ENCODE measurements around the gene CNTFR. TPM values are rescaled to one million over a fixed set of nuclear protein-coding genes. Genes with fewer than 3 reads are reported as not detected.

CNTFR gene
- total and polyA plus RNA-seq, 12 donors: 1.1 to 15.2 (median 3.8) TPM

- intact Hi-C loops (cut with DNase I): no loop called here
- DNase-seq: peak in 1 of 7 donors; percentile 2
- no peaks in the 10 kb centered on the region for H3K4me1 ChIP-seq (replicated peaks in 1 of 2)
- no peak overlapping the region for H3K27ac ChIP-seq
- WGBS, 4 donors: 82 to 85% (median 83%) methylated on average over 3 of the region's 3 CpGs
- TF ChIP-seq POLR2A (IDR thresholded peaks at IDR 0.05): no peak
- no peaks in the 10 kb centered on the region for H3K27me3 ChIP-seq
- H3K9me3 ChIP-seq (replicated peaks in 1 of 3): no peaks in the 10 kb centered on the region
- no peak overlapping the region for H3K4me3 ChIP-seq
- H3K36me3 ChIP-seq (replicated peaks in 1 of 2): no peaks in the 10 kb centered on the region
Observed at GRCh38 chr9:34524349-34524748, 65.2 kb downstream of the CNTFR start.

GRCh38 chr9:34522971-34523797 lies 66.3 kb downstream of the CNTFR start, which contains the start of gene ENHO:
TSS of gene ENHO (minus strand) at chr9:34522990. CDS start at chr9:34521695, 1,295 bp downstream.
- Histone ChIP-seq H3K4me1 (replicated peaks in 1 of 2) (no peaks in the 10 kb centered on the region), H3K27ac (no peak within 1 kb of the TSS), H3K9me3 (replicated peaks in 1 of 3) (no peaks in the 10 kb centered on the region), H3K36me3 (replicated peaks in 1 of 2) (no peaks in the 10 kb centered on the region), H3K4me3 (peak within 1 kb of the TSS in 1 of 4 donors; percentile 52), H3K27me3 (no peaks in the 10 kb centered on the region)
- TF ChIP-seq POLR2A (IDR thresholded peaks at IDR 0.05) (no peak), CTCF (IDR thresholded peaks at IDR 0.05) (peak in 2 of 6 experiments; percentile 3 to 11)
- intact Hi-C loops (cut with DNase I): no loop called here
- DNase-seq: peak; percentile 85 to 94 (median 89)
- WGBS, 4 donors: 5 to 26% (median 6%) methylated on average over 7 to 63 of the region's 63 CpGs

- TF ChIP-seq POLR2A (IDR thresholded peaks at IDR 0.05): no peak
- no peak for TF ChIP-seq CTCF (IDR thresholded peaks at IDR 0.05)
- DNase-seq: peak in 2 of 7 donors; percentile 35 to 58
- intact Hi-C loops (cut with DNase I): no loop called here
- no peaks in the 10 kb centered on the region for H3K9me3 ChIP-seq (replicated peaks in 1 of 3)
- no peak overlapping the region for H3K27ac ChIP-seq
- no peaks in the 10 kb centered on the region for H3K27me3 ChIP-seq
- H3K36me3 ChIP-seq (replicated peaks in 1 of 2): no peaks in the 10 kb centered on the region
- whole genome bisulfite sequencing, 4 donors: 15 to 25% (median 20%) methylated on average over 11 to 31 of the region's 31 CpGs
- peak overlapping the region in 1 of 4 donors; percentile 52 for H3K4me3 ChIP-seq
- H3K4me1 ChIP-seq (replicated peaks in 1 of 2): no peaks in the 10 kb centered on the region
Observed at GRCh38 chr9:34522091-34522887, 67.2 kb downstream of the CNTFR start.

- no peaks in the 10 kb centered on the region for H3K4me1 ChIP-seq (replicated peaks in 1 of 2)
- no peak for TF ChIP-seq POLR2A (IDR thresholded peaks at IDR 0.05)
- TF ChIP-seq CTCF (IDR thresholded peaks at IDR 0.05): no peak
- DNase-seq: no peak
- WGBS, 4 donors: 95 to 98% (median 97%) methylated on average over 5 to 11 of the region's 11 CpGs
- H3K4me3 ChIP-seq: no peak overlapping the region
- intact Hi-C loops (cut with DNase I): no loop called here
- H3K27me3 ChIP-seq: no peaks in the 10 kb centered on the region
- no peaks in the 10 kb centered on the region for H3K9me3 ChIP-seq (replicated peaks in 1 of 3)
- H3K36me3 ChIP-seq (replicated peaks in 1 of 2): no peaks in the 10 kb centered on the region
- no peak overlapping the region for H3K27ac ChIP-seq
Observed at GRCh38 chr9:34521406-34522045, 68.0 kb downstream of the CNTFR start.
